GM18526 (cell line): ENCODE data around the gene VPS37C.

ENCODE experiments used
- POLR2A ChIP-seq: IDR thresholded peaks from 3 replicates; pipeline ENCODE4 v1.6.1; 2011; ENCODE audit not compliant: insufficient read length; ENCODE audit errors: extremely low read depth

Gene VPS37C

GRCh38 chr11:61158691-61159381 is 2.4 kb downstream of the VPS37C start:
- TF ChIP-seq POLR2A: no peak

- TF ChIP-seq POLR2A: no peak
These were observed 3.5 kb downstream of the VPS37C start for GRCh38 chr11:61157743-61158142.

- TF ChIP-seq POLR2A: no peak
These were observed 5.5 kb downstream of the VPS37C start for GRCh38 chr11:61155741-61156140.

- TF ChIP-seq POLR2A: no peak
These were observed 5.9 kb downstream of the VPS37C start for GRCh38 chr11:61155312-61155711.

GRCh38 chr11:61154528-61154927 is 6.7 kb downstream of the VPS37C start:
- TF ChIP-seq POLR2A: no peak

GRCh38 chr11:61153593-61154095 is 7.6 kb downstream of the VPS37C start:
- TF ChIP-seq POLR2A: no peak

- TF ChIP-seq POLR2A: no peak
These were observed 8.2 kb downstream of the VPS37C start for GRCh38 chr11:61152816-61153592.

GRCh38 chr11:61151545-61152252 is 9.5 kb downstream of the VPS37C start:
- no peak for TF ChIP-seq POLR2A

- no peak for TF ChIP-seq POLR2A
These were observed 10.3 kb downstream of the VPS37C start for GRCh38 chr11:61150706-61151544.

GRCh38 chr11:61149624-61150615 is 11.3 kb downstream of the VPS37C start:
- no peak for TF ChIP-seq POLR2A

- no peak for TF ChIP-seq POLR2A
These were observed 13.2 kb downstream of the VPS37C start for GRCh38 chr11:61147791-61148620.

GRCh38 chr11:61147271-61147670 is 14.0 kb downstream of the VPS37C start:
- TF ChIP-seq POLR2A: no peak

- TF ChIP-seq POLR2A: no peak
These were observed 14.8 kb downstream of the VPS37C start for GRCh38 chr11:61146416-61146815.
